Measurements from ENCODE around the gene HLCS.

The HLCS gene

DNA sequence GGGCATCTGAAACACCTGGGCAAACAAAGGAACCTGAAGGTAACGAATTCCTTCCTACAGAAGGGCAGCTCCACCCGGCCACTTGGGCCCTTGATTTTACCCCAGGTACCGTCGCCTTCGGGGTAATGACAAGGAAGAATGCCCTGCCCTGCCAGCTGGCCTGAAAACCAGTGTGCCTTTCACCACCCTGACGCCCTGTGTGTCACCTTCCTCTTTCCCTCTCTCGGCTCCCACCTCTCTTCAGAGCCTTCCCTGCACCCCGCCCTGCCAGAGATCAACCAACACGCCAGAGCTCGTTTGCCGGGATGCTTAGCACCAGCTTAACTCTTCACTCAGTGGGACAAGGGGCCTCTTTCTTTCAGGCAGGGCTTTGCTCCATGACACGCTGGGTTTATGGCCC, 181.5 kb downstream of the HLCS start:
- no peak for DNase-seq (ENCODE audit: low read depth in 1 of 2, low spot score in 1 of 2)

GRCh38 chr21:36783612-36784374, 182.7 kb downstream of the HLCS start:
- no peak for DNase-seq (ENCODE audit: low read depth in 1 of 2, low spot score in 1 of 2)

- DNase-seq (ENCODE audit: low read depth in 1 of 2, low spot score in 1 of 2), result no peak
Measured at GRCh38 chr21:36780861-36781260, 185.6 kb downstream of the HLCS start.

GRCh38 chr21:36776981-36777617, 189.4 kb downstream of the HLCS start:
- no peak for DNase-seq (ENCODE audit: low read depth in 1 of 2, low spot score in 1 of 2)

DNA sequence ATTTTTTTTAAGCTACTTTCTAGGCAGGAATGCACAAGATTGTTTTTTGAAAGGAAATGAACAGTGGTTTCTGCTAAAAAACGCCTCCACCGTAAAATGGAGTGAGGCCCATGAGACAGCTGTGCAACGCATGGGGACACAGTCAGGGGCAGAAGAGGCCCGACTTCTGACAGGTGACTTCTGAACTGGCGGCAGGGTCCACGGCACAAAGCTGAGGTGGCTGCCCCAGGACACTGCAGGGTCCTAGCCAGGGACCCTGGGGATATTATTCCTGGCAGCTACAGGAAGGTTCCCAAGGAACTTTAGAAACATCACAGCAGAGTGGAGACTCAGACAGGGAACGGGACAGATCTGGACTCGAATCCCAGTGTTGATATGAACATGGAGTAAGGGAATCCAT, 192.5 kb downstream of the HLCS start:
- no peak for DNase-seq (ENCODE audit: low read depth in 1 of 2, low spot score in 1 of 2)

DNA sequence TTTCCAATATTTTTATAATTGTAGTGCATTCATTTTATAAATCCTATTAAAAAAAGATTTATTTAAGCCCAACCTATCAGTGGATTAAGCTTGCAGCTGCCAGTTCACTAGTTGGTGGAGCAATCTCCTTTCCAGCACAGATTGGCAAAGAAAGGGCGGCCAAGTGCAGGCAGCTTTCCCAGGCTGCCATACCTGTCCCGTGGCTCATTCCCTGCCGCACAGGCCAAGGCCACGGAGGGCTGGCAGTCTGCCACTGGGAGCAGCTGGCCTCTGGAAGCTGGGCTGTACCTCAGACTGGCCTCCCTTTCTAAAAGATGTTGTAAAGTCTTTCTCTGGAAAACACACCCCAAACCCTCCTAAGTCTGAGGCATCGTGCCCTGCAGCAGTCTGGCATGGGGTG, 193.4 kb downstream of the HLCS start:
- no peak for DNase-seq (ENCODE audit: low read depth in 1 of 2, low spot score in 1 of 2)

DNA sequence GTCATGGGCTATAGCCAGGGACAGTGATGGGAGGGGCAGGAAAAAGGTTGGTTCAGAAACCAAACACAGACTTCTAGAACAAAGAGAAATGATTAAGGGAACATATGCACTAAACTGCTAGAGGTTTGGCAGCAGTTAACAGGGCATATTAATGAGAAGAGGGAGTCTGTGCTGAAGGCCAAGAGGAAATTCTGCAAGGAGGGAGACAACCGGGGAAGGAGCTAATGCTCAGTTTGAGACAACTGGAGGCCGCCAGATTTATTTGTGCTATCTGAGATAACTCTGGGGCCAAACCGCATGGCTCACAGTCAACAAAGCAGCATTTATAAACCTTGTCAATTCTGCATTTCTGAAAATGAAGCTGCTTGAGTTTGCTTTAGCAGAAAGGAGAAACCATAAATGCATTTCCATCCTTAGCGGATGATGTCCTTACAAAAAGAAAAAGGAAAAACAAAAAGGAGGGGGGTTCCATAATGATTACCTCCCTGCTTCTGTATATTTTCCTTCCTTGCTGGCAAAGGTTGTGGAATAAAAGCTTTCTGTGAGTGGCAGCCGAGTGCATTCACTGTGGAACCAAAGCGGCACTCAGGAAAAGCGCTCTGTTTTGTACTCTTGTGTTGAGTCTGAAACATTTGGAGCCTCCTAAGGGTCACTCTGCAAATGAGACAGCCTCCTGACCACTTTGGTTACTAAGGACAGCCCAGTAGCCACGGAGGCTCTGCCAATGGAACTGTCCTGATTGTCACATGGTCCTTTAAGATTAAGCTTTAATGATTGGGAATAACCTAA, 197.2 kb downstream of the HLCS start:
- no peak for DNase-seq (ENCODE audit: low read depth in 1 of 2, low spot score in 1 of 2)

GRCh38 chr21:36768496-36768895, 198.0 kb downstream of the HLCS start:
- DNase-seq (ENCODE audit: low read depth in 1 of 2, low spot score in 1 of 2), result no peak

- no peak for DNase-seq (ENCODE audit: low read depth in 1 of 2, low spot score in 1 of 2)
Measured at GRCh38 chr21:36767096-36767495, 199.4 kb downstream of the HLCS start.

DNA sequence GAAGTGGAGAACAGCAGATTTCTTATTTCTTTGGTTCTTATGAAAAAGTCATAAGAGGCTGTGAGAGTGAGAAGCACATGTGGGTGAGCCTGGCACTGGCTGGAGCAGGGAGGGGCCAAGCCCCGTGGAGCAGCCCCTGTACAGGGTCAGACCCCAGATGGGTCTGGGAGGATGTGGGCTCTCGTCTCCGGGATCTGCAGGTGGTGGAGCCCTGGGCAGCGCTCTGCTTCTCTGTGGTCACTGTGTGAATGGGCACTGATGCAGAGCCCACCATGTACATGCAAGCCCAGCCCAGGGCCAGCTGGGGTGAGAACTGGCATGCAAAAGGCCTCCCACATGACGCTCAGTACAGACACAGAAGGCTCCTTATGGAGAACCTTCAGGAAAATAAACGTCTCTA, 200.0 kb downstream of the HLCS start:
- DNase-seq (ENCODE audit: low read depth in 1 of 2, low spot score in 1 of 2), result no peak

DNA sequence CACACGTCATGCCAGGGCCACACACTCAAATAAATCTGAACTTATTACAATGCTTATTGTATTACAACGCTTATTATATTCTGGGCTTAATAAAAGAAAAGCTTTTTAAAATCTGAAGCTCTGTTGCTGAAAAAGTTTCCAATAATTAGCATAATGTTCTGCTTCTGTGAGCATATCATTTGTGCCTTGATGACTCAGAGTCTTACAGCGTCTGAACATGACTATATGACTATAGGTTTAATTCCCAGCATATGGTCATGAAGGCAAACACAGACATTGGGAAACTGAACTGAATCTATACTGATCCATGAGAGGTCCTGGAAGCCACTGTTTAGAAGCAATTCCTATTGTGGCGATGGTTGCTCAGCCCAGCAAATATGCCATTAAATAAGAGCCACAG, 201.2 kb downstream of the HLCS start:
- DNase-seq (ENCODE audit: low read depth in 1 of 2, low spot score in 1 of 2), result no peak

GRCh38 chr21:36763305-36763704, 203.2 kb downstream of the HLCS start:
- no peak for DNase-seq (ENCODE audit: low read depth in 1 of 2, low spot score in 1 of 2)

DNA sequence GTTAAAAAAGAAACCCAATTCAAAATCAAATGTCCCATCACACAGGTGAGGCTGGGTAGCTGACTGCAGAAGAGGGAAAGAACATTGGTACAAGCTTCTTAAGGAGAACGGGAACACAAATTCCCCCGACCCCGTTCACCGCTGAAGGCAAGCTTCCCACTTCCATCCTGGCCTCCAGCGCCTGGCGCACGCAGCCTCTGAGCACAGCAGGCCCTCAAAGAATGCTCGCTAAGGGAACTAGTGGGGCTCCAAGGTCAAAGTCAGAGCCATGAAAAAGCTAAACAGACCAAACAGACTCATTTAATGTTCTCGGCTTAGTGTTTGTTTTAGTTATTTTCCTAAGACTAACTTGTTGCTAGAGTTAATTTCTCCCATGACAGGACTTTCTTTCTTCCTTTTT, 203.8 kb downstream of the HLCS start:
- DNase-seq (ENCODE audit: low read depth in 1 of 2, low spot score in 1 of 2), result no peak

DNA sequence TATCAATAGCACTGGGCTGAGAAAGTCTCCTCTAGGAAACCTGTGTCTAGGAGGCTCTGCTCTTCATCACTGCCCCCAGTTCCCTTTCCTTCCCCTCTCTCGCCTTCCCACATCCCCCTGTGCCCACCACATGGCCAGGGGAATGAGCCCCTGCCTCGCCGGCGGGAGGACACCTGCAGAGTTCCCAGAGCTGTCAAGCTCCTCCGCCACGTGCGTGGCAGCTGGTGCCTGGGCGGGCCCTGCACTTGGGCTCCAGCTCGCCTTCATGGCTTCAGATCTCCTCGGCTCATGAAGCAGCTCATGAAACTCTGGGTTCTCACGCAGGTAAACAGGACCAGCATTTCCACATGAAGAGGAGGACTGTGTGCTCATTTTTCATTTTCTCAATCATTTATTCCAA, 204.8 kb downstream of the HLCS start:
- no peak for DNase-seq (ENCODE audit: low read depth in 1 of 2, low spot score in 1 of 2)

DNA sequence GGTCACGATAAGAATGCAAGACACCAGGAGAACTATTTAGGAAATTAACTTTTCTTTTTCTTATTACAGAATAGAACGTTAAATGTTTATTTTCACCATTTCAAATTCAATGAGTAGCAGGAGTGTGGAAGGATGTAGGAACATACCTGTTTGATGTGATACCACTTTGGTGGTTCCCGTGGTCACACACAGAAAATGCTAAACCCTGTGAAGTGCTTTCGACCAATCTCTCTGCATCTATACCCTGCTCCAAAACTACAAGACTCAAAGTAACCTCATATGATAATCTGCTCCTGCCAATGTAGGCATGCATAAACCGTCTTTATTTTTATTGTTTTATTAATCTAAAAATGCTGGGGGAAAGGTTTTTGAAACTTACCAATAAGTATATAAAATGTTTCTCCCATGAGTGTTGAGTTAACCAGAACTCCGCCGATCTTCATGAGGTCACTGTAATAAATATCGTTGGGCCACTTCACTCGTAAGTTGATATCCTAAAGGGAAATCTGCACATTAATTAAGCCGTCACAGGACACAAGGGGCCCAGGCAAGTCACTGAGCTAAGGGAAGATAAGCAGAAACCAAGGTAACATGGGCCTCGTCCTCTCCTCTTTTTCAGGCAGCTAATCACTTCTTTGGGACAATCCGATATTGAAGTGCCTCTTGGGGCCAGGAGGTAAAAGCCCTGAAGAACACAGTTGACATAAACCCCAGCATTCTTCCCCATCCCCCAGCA, 207.0 kb downstream of the HLCS start:
- DNase-seq (ENCODE audit: low read depth in 1 of 2, low spot score in 1 of 2), result no peak

- no peak for DNase-seq (ENCODE audit: low read depth in 1 of 2, low spot score in 1 of 2)
Measured at GRCh38 chr21:36757196-36757595, 209.3 kb downstream of the HLCS start.

DNA sequence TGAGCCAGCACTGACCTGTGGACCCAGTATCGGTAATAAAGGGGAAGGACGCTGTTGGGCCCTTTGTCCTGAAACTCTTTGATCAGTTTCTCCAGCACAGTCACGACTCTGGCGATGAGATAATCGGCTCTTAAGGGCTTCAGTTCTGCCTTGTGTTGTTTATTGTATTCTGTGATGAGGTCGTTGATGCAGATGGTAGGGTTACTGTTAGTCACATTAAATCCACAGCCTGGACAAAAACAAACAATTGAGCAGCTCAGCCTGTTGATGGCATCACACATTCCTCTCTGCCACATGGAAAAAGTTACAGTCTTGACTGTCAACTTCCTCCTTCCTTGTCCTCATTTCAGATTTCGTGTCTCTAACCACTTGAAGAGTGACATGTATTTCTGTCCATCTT, 209.9 kb downstream of the HLCS start:
- no peak for DNase-seq (ENCODE audit: low read depth in 1 of 2, low spot score in 1 of 2)

- no peak for DNase-seq (ENCODE audit: low read depth in 1 of 2, low spot score in 1 of 2)
Measured at GRCh38 chr21:36754241-36754898, 212.1 kb downstream of the HLCS start.

GRCh38 chr21:36753556-36753955, 212.9 kb downstream of the HLCS start:
- DNase-seq (ENCODE audit: low read depth in 1 of 2, low spot score in 1 of 2), result no peak

DNA sequence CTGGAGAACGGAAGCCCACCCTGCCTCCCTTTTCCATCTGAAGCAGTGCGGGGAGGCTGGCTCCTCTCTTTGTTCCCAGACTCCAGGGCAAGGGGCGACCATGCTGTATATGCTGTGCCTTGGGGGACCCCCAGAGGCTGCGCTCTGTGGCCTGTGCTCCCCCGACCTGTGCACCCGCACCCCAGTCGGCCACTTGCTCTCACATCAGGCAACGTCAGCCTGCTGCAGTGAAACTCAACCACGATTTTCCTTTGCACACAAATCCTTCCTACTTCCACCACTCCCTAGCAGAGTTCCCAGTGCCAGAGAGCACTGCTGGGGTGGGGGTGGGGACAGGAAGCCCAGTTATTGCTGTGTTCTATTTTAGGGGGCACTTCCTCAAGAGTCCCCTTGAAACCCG, 215.1 kb downstream of the HLCS start:
- no peak for DNase-seq (ENCODE audit: low read depth in 1 of 2, low spot score in 1 of 2)

- no peak for DNase-seq (ENCODE audit: low read depth in 1 of 2, low spot score in 1 of 2)
Measured at GRCh38 chr21:36750576-36750959, 215.9 kb downstream of the HLCS start.
